Heart left ventricle (tissue), 13 donors: Measurements from ENCODE around the gene CD1B.

Experiments
- POLR2A ChIP-seq, 2 donors: fragments of 450-650 bp; IDR thresholded peaks; one replicate each; pipeline ENCODE4 v1.6.1; 2017; ENCODE audit warnings: antibody characterized with exemption in 2 of 2, mild to moderate bottlenecking in 2 of 2, moderate library complexity in 2 of 2
- TF ChIP-seq, protein P1 (sequence below), 12 donors: fragments of 200-600 bp; sonication (generic) in 4 of 12; IDR thresholded peaks; one replicate each; pipeline versions ENCODE4 v1.5.0 to v1.8.0; 2018 to 2022; ENCODE audit warnings: antibody characterized with exemption in 12 of 12, mild to moderate bottlenecking in 5 of 12
- donor health status: ischemic (EF 13 %, LVEDD 7.1; RV severe dilation, severe dysfunction).
- donor health status: DM: no; HTN: yes; CAD: no.
- donor health status: DM: no; HTN: no; CAD: no.
- donor health status: ischemic (EF 25% LVEDD 6.9; RV normal size, moderate dysfunction).
- donor health status: ischemic (EF 25% LVEDD 5.7; RV mildly dilated, moderate dysfunction).
- donor health status: ischemic (EF 35%, LVEDD 5.7; RV mildly dilated, moderate dysfunction).
- donor health status: nonischemic (EF 11% LVEDD 7.7; RV severe dilation, severe dysfunction).
- donor health status: DM: yes; HTN: yes; CAD: no.
- donor health status: PGD.
- donor health status: ischemic (EF 29% LVEDD 5.4; RV normal size, mild dysfunction).
- donor health status: nonischemic (EF 23%, LVEDD 6.1; RV moderate dilation, normal function).

DNA sequence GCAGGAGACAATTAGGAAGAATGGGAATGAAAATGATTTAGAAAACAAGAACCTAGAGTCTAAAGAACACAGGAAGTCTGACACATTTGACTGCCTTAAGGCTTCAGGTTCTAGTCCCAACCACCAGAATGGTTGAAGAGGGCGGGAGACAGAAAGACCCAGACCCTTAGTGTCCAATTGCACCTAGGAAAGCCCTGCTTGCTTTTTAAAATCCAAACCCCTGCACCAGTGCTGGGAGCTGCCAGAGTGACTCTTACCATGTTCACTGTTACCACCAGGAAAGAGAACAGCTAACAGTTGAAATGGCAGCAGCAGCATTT lies 265 bp downstream of the CD1B start:
- TF ChIP-seq, protein P1, sequence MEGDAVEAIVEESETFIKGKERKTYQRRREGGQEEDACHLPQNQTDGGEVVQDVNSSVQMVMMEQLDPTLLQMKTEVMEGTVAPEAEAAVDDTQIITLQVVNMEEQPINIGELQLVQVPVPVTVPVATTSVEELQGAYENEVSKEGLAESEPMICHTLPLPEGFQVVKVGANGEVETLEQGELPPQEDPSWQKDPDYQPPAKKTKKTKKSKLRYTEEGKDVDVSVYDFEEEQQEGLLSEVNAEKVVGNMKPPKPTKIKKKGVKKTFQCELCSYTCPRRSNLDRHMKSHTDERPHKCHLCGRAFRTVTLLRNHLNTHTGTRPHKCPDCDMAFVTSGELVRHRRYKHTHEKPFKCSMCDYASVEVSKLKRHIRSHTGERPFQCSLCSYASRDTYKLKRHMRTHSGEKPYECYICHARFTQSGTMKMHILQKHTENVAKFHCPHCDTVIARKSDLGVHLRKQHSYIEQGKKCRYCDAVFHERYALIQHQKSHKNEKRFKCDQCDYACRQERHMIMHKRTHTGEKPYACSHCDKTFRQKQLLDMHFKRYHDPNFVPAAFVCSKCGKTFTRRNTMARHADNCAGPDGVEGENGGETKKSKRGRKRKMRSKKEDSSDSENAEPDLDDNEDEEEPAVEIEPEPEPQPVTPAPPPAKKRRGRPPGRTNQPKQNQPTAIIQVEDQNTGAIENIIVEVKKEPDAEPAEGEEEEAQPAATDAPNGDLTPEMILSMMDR (IDR thresholded peaks at IDR 0.05) = no peak
- no peak for TF ChIP-seq POLR2A (IDR thresholded peaks at IDR 0.05)
